SU-DHL-6 (cell line): ENCODE results near the gene DOCK1.
"Not testable (repeated sequence)": the region's sequence is repeated elsewhere in the genome, so short reads cannot be mapped to it uniquely, and the experiment has no call there.

Experiments used
- H2AFZ ChIP-seq: fragments of 200-600 bp; sonication (generic); 2 replicates; pipeline ENCODE4 v1.6.1; 2014; ENCODE audit warnings: low read depth, mild to moderate bottlenecking, moderate library complexity, mixed read lengths, antibody characterized with exemption, low read length; ENCODE audit not compliant: severe bottlenecking
- H3F3A ChIP-seq: fragments of 200-600 bp; shearing (Covaris generic); 2 replicates; pipeline ENCODE4 v1.6.0; 2016; ENCODE audit warnings: antibody characterized with exemption, mild to moderate bottlenecking; ENCODE audit not compliant: insufficient read depth
- H3K27ac ChIP-seq: fragments of 200-600 bp; sonication (generic); 2 replicates; pipeline ENCODE4 v1.5.1; 2016; ENCODE audit warnings: low read depth, mild to moderate bottlenecking, low read length, moderate library complexity, mixed read lengths
- H3K27me3 ChIP-seq: fragments of 200-600 bp; sonication (generic), shearing (Covaris generic); 2 replicates; pipeline ENCODE4 v1.6.0; 2014; ENCODE audit warnings: mild to moderate bottlenecking, low read length
- H3K36me3 ChIP-seq: fragments of 200-600 bp; sonication (generic); 2 replicates; pipeline ENCODE4 v1.6.1; 2014; ENCODE audit warnings: mild to moderate bottlenecking, low read length, mixed read lengths
- H3K4me2 ChIP-seq: fragments of 300-600, 200-600 bp; shearing (Covaris generic), sonication (generic); 2 replicates; pipeline ENCODE4 v1.6.0; 2014; ENCODE audit warnings: low read length, low read depth, mild to moderate bottlenecking; ENCODE audit not compliant: poor library complexity, severe bottlenecking
- H3K4me3 ChIP-seq: fragments of 200-600 bp; sonication (generic); 2 replicates; pipeline ENCODE4 v1.5.1; 2014; ENCODE audit warnings: antibody characterized with exemption, low read length, mild to moderate bottlenecking, mixed read lengths; ENCODE audit not compliant: insufficient read depth, poor library complexity, severe bottlenecking
- H3K79me2 ChIP-seq: fragments of 200-600 bp; sonication (generic); 2 replicates; pipeline ENCODE4 v1.6.1; 2014; ENCODE audit warnings: mild to moderate bottlenecking, low read length, moderate library complexity; ENCODE audit not compliant: insufficient read depth
- H3K9ac ChIP-seq: fragments of 200-600 bp; sonication (generic); 2 replicates; pipeline ENCODE4 v1.7.0; 2014; ENCODE audit warnings: mild to moderate bottlenecking, low read length
- H3K9me2 ChIP-seq: fragments of 200-600 bp; sonication (generic); replicated peaks from 2 replicates; pipeline ENCODE4 v1.6.1; 2014; ENCODE audit warnings: low read length; ENCODE audit not compliant: insufficient read depth
- H3K9me3 ChIP-seq: fragments of 200-600 bp; sonication (generic); 2 replicates; pipeline ENCODE4 v1.6.1; 2014; ENCODE audit warnings: low read length, mixed read lengths; ENCODE audit not compliant: insufficient read depth
- H4K20me1 ChIP-seq: fragments of 200-600 bp; sonication (generic); 2 replicates; pipeline ENCODE4 v1.6.1; 2014; ENCODE audit warnings: low read depth, mild to moderate bottlenecking, antibody characterized with exemption, low read length, moderate library complexity, mixed read lengths
- CTCF ChIP-seq: fragments of 200-600 bp; sonication (generic); IDR thresholded peaks from one replicate; pipeline ENCODE4 v1.5.1; 2017; ENCODE audit warnings: antibody characterized with exemption, mild to moderate bottlenecking, low read length, moderate library complexity; ENCODE audit not compliant: insufficient read depth, poor library complexity, severe bottlenecking
- EZH2phosphoT487 ChIP-seq: fragments of 200-600 bp; sonication (generic), shearing (Covaris generic); conservative IDR thresholded peaks from 2 replicates; pipeline ENCODE4 v1.6.1; 2018; ENCODE audit warnings: mild to moderate bottlenecking, antibody characterized with exemption, low read length, moderate library complexity, mixed read lengths

Gene DOCK1

GRCh38 chr10:127298381-127298780, 393.2 kb downstream of the DOCK1 start:
- H3K4me2 ChIP-seq: no peak overlapping the region
- no peak overlapping the region for H3K27ac ChIP-seq
- H3K36me3 ChIP-seq: no peaks in the 10 kb centered on the region
- no peak overlapping the region for H3K4me3 ChIP-seq
- no peak overlapping the region for H2AFZ ChIP-seq
- no peaks in the 10 kb centered on the region for H3K9me3 ChIP-seq
- H3K79me2 ChIP-seq: no peaks in the 10 kb centered on the region
- TF ChIP-seq CTCF: no peak
- no peak for TF ChIP-seq EZH2phosphoT487
- no peaks in the 10 kb centered on the region for H3F3A ChIP-seq
- H3K9ac ChIP-seq: no peak overlapping the region
- no peaks in the 10 kb centered on the region for H3K9me2 ChIP-seq
- no peaks in the 10 kb centered on the region for H3K27me3 ChIP-seq
- H4K20me1 ChIP-seq: no peaks in the 10 kb centered on the region

- not testable (repeated sequence) for H3K4me2 ChIP-seq, H4K20me1 ChIP-seq, H3K9me3 ChIP-seq, H3K27ac ChIP-seq, H3K27me3 ChIP-seq, H3K9me2 ChIP-seq, H3F3A ChIP-seq, H3K36me3 ChIP-seq, H3K9ac ChIP-seq, H3K79me2 ChIP-seq, H3K4me3 ChIP-seq, H2AFZ ChIP-seq
Measured at GRCh38 chr10:127299192-127299591, 394.0 kb downstream of the DOCK1 start.

- no peak overlapping the region for H3K4me2 ChIP-seq
- no peaks in the 10 kb centered on the region for H4K20me1 ChIP-seq
- H3K27ac ChIP-seq: no peak overlapping the region
- H3K36me3 ChIP-seq: no peaks in the 10 kb centered on the region
- no peaks in the 10 kb centered on the region for H3K79me2 ChIP-seq
- H3K27me3 ChIP-seq: no peaks in the 10 kb centered on the region
- no peaks in the 10 kb centered on the region for H3K9me3 ChIP-seq
- TF ChIP-seq EZH2phosphoT487: no peak
- no peak for TF ChIP-seq CTCF
- no peaks in the 10 kb centered on the region for H3F3A ChIP-seq
- no peaks in the 10 kb centered on the region for H3K9me2 ChIP-seq
- no peak overlapping the region for H3K4me3 ChIP-seq
- no peak overlapping the region for H3K9ac ChIP-seq
- H2AFZ ChIP-seq: no peak overlapping the region
Measured at GRCh38 chr10:127299956-127300689, 394.9 kb downstream of the DOCK1 start.

GRCh38 chr10:127300868-127301321, 395.7 kb downstream of the DOCK1 start:
- Histone ChIP-seq H3K27ac (no peak overlapping the region), H3K36me3 (no peaks in the 10 kb centered on the region), H3K9me3 (no peaks in the 10 kb centered on the region), H3K9ac (no peak overlapping the region), H3K27me3 (no peaks in the 10 kb centered on the region), H3K4me3 (no peak overlapping the region), H2AFZ (no peak overlapping the region), H3F3A (no peaks in the 10 kb centered on the region), H4K20me1 (no peaks in the 10 kb centered on the region), H3K79me2 (no peaks in the 10 kb centered on the region), H3K4me2 (no peak overlapping the region), H3K9me2 (no peaks in the 10 kb centered on the region)
- no peak for TF ChIP-seq EZH2phosphoT487
- no peak for TF ChIP-seq CTCF
